ENCODE measurements around the gene RAX2. TPM values are rescaled to one million over a fixed set of nuclear protein-coding genes. Genes with fewer than 3 reads are reported as not detected.

Gene RAX2
- total RNA-seq, 2 experiments from 2014 or later, result not detected

DNA sequence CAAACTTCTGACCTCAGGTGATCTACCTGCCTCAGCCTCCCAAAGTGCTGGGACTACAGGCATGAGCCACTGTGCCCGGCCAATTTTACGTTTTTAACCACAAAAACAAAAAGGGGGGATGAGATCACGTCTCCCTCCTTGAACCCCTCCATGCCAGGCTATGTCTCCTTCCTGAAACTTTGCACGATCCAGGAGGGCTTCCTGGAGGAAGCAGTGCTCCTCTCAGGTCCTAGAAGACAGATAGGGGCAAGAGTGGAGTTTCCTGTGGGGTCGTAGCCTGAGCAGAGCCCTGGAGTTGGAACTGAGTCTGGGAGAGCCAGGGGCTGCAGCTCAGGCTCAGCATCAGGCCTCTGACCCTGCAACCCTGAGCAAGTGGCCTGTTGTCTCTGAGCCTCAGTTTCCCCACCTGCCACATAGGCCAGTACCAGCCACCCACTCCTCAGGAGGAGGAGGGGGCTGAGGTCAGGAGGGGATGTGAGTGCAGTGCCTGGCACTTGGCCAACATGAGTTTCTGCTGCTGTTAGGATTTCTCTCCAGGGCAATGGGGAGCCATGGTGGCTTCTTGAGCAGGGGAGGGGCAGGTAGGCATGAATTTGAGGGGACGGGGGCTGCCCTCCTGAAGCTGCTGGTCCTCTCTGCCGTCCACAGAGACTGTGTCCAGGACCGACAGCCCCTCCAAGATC is 26.5 kb downstream of the RAX2 start:
- ChIA-PET POLR2A (no interaction called here), CTCF (no interaction called here)

DNA sequence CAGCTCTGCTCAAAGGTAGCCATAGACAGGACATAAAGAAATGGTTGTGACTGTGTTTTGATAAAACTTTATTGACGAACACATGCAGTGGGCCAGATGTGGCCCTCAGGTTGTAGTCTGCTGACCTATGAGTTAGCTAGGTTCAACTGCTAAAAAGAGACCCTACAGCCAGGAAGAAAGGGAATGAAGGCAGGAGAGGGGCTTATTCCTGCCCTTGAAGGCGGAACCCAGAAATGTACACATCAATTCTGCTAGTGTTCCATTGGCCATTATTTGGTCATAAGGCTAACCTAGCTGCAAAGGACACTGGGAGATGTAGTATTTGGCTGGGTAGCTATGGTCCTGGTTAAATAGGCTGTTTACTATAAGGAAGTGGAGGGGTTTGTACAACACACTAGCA is 28.5 kb downstream of the RAX2 start:
- CTCF ChIA-PET, result no interaction called here
- POLR2A ChIA-PET, result interaction anchor here (0.6 kb wide), 1 partner anchor 190 kb away, joined by 3 read pairs; no protein-coding TSS in a partner anchor

DNA sequence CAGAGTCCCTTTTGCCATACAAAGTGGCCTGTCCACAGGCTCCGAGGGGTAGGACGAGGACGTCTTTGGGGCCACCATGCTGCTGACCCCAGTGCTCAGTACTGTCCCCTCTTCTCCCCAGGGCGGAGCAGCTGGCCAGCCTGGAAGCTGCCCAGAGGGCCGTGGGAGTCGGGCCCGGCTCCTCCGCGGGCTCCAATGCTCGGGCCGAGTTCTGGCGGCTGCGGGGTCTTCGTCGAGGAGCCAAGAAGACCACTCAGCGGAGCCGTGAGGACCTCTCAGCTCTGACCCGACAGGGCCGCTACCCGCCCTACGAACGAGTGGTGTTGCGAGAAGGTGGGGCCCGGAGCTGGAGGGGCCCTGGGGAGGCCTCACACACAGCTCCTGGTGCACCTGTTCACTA is 31.6 kb downstream of the RAX2 start:
- CTCF ChIA-PET, result interaction anchor here (1.2 to 1.5 kb wide), 2 partner anchors 8 to 9 kb away, joined by 3 read pairs; no protein-coding TSS in a partner anchor
- POLR2A ChIA-PET, result no interaction called here

DNA sequence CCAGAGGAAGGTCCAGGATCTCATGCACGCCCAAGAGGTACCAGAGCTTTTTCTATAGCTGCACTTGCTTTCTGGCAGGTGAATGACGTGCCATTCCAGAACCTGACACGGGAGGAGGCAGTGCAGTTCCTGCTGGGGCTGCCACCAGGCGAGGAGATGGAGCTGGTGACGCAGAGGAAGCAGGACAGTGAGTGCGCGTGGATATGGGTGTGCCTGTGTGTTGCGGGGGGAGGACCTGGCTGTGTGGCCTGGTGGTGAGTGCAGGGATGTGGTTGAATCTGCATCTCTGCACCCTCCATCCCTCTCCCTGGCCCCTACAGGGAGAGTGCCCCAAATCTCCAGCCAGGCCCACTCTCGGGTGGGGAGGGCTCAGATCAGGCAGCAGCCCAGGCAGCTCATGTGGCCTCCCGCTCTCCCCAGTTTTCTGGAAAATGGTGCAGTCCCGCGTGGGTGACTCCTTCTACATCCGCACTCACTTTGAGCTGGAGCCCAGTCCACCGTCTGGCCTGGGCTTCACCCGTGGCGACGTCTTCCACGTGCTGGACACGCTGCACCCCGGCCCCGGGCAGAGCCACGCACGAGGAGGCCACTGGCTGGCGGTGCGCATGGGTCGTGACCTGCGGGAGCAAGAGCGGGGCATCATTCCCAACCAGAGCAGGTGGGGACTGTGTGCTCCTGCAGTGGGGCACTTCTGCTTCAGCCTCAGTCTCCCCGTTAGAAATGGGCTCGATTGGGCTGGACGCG is 33.4 kb downstream of the RAX2 start:
- ChIA-PET POLR2A (no interaction called here), CTCF (interaction anchor here (1.2 to 1.4 kb wide), 2 partner anchors 83 to 194 kb away, joined by 3 to 4 read pairs; no protein-coding TSS in a partner anchor)

DNA sequence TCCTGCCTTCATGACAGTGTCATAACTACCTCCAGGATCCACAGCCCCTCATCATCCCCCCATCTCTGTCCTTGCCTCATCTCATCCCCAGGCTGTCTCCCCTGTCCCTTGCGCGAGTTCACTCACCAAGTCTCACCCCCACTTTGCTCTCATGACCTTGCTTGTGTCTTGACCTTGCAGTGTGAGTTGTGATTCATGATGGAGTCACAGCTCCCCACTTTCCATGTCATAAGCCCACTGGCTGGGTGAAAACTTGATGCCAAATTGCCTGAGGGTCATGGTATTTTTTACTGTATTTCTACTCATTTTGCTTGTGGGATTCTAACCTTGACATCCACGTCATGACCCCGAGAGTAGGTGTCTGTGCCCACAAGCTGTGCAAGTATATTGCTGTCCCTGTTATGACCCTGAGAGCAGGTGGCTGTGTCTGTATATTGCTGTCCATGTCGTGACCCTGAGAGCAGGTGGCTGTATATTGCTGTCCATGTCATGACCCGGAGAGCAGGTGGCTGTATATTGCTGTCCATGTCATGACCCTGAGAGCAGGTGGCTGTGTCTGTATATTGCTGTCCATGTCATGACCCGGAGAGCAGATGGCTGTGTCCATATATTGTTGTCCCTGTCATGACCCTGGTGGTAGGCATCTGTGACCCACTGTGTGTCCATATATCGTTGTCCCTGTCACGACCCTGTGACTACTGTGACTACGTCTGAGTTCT is 34.4 kb downstream of the RAX2 start:
- ChIA-PET CTCF (interaction anchor here (1.2 to 1.4 kb wide), 2 partner anchors 84 to 193 kb away, joined by 3 to 4 read pairs; no protein-coding TSS in a partner anchor), POLR2A (no interaction called here)

DNA sequence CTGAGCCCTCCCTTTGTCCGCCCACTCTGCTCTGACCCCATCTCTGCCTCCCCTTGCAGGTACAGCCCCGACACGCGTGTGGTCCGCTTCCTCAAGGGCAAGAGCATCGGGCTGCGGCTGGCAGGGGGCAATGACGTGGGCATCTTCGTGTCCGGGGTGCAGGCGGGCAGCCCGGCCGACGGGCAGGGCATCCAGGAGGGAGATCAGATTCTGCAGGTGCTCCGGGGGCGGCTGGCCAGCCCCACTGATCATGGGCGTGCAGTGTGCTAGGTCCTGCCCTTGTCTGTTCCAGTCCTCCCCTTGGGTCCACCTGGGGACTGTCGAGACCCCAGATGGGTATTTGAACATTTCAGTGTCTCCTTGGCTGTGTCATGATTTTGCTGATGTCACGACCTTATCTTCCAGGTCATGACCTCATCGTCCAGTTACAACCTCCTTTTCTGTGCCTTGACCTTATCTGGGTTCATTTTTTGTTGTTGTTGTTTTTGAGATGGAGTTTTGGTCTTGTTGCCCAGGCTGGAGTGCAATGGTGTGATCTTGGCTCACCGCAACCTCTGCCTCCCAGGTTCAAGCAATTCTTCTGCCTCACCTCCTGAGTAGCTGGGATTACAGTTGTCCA is 35.8 kb downstream of the RAX2 start:
- ChIA-PET CTCF (no interaction called here), POLR2A (no interaction called here)

DNA sequence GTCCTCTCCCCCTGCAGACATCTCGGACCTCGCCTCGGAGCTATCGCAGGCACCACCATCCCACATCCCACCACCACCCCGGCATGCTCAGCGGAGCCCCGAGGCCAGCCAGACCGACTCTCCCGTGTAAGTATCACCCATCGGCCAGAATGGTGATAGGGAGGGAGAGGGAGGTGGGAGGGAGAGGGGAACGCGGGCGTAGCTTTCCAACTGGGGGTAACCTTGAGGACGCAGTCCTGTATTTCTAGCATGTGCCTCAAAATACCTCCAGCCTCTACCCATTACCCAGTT is 37.8 kb downstream of the RAX2 start:
- ChIA-PET CTCF (no interaction called here), POLR2A (no interaction called here)

DNA sequence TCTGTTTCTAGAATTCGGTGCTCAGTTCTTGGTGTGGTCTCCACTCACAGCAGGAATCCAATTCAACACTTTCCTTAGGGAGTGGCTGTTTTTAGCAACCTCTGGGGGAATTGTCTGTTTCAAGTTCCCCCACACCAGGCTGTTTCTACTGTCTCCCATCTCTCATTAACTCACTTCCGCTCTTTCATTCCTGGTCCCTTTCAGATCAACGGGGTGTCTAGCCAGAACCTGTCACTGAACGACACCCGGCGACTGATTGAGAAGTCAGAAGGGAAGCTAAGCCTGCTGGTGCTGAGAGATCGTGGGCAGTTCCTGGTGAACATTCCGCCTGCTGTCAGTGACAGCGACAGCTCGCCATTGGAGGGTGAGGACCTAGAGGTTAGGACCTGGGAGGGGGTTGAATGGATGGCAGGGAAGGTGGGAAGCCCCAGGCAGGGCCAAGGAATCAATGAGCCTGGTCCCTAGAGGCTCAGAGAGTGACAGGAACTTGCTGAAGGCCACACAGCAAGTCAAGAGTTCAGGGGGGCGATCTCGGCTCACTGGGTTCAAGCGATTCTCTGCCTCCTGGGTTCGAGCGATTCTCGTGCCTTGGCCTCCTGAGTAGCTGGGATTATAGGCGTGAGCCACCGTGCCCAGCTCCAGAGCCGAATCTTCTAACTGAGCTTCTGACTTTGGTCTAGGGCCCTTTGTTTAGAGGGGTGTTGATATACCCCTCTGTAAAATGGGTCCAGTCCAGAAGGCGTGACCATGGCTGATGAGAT is 38.3 kb downstream of the RAX2 start:
- POLR2A ChIA-PET, result no interaction called here
- CTCF ChIA-PET, result no interaction called here

DNA sequence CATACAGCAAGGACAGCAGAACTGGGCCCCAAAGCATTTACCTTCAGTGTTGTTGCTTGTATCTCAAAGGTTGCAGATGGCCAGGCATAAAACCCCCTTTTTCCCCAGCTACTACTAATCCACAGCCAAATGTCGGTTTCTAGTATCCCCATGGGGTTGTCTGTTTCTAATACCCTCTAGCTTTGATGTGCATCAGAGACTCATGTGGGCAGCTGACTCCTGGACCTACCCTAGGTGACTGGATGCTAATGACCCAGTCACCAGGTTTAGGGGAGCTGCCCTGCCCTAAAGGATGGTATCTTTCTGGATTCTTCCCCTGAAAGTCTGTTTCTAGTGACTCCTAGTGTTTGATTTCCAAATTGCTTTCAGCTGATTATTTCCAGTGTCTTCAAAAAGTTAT is 39.9 kb downstream of the RAX2 start:
- ChIA-PET CTCF (interaction anchor here (1.0 kb wide), 1 partner anchor 8 kb away, joined by 3 read pairs; no protein-coding TSS in a partner anchor), POLR2A (no interaction called here)

DNA sequence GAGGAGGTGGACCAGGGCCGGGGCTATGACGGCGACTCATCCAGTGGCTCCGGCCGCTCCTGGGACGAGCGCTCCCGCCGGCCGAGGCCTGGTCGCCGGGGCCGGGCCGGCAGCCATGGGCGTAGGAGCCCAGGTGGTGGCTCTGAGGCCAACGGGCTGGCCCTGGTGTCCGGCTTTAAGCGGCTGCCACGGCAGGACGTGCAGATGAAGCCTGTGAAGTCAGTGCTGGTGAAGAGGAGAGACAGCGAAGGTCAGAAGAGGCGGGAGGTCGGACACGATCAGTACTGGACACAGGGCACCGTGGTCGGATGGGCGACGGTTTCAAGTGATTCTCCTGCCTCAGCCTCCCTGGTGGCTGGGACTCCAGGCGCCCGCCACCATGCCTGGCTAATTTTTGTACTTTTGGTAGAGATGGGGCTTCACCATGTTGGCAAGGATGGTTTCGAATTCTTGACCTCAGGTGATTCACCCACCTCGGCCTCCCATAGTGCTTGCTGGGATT is 41.5 kb downstream of the RAX2 start:
- ChIA-PET POLR2A (no interaction called here), CTCF (no interaction called here)

DNA sequence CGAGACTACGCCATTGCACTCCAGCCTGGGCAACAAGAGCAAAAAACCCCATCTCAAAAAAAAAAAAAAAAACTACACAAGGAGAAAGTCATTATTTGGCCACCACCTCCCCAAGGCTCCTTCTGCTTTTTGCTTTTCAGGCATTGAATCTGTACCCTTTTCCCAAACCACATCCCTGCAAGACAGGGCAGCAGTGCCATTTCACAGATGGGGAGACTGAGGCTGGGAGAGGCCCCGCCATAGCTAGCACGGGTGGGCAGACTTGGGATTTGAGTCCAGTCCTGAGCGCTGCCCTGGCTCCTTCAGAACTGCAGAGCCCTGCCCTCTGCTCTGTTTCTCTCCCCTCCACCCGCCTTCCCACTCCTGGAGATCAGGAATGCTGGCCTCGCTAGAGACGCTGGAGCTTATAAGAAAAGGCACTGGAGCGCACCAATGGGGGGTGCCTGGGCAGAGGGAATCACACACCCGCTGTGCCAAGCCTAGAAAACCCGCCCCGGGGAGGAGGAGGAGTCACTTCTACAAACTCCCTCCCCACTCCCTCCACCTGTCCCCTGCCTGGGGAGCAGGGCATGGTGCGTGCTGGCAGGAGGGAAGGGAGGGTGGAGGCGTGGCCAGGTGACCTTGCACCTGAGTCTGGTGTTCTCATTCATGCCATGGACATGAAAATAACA is 46.3 kb downstream of the RAX2 start:
- POLR2A ChIA-PET, result no interaction called here

DNA sequence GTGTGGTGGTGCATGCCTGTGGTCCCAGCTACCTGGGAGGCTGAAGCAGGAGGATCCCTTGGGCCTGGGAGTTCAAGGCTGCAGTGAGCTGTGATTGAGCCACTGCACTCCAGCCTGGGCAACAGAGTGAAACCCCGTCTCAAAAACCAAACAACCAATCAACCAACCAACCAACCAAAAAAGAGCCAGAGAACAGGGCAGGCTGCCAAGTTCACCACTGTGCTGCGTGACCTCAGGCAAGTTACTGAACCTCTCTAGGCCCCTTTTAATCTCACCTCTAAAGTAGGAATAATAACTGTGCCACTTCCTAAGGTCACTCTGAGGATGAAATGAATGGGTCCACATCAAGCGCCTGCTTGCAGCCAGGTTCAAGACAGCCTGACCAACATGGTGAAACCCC is 46.9 kb downstream of the RAX2 start:
- CTCF ChIA-PET, result interaction anchor here (1.1 kb wide), 1 partner anchor 22 kb away, joined by 3 read pairs; no protein-coding TSS in a partner anchor
- POLR2A ChIA-PET, result no interaction called here

More for the DNA sequence above, 46.3 kb downstream of the RAX2 start:
- CTCF ChIA-PET, result interaction anchor here (1.1 kb wide), 1 partner anchor 23 kb away, joined by 3 read pairs; no protein-coding TSS in a partner anchor

DNA sequence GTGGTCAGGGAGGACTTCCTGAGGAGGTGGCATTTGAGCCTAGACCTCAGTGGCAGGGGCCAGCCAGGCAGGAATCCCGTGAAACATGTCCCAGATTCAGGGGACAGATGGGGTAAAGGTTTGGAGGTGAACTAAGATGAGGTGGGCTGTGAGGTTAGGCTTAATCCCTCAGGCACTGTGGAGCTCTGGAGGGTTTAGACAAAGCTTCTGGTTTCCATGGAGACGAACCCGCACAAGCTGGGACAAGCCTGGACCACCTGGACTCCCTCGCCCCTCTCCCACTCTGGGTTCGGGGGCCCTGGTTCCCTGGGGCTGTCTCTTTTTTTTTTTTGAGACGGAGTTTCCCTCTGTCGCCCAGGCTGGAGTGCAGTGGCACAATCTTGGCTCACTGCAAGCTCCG is 48.1 kb downstream of the RAX2 start:
- ChIA-PET POLR2A (no interaction called here), CTCF (no interaction called here)

DNA sequence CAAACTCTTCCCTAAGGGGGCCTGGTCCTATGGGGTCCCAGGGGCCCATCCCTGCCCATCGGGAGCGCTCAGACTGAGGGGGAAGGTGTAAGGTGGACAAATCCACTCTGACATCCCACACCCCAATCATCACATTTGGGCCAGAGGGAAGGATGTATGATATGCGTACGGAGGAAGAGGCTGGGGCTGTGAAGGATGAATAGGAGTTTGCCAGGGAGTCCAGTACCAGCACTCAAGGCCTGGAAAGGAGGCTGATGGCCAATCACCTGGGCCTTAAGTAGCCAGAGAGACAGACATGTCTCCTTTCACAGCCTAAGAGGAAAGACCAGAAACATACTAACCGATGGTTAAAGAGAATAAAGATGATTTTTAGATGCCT is 48.9 kb downstream of the RAX2 start:
- POLR2A ChIA-PET, result no interaction called here

DNA sequence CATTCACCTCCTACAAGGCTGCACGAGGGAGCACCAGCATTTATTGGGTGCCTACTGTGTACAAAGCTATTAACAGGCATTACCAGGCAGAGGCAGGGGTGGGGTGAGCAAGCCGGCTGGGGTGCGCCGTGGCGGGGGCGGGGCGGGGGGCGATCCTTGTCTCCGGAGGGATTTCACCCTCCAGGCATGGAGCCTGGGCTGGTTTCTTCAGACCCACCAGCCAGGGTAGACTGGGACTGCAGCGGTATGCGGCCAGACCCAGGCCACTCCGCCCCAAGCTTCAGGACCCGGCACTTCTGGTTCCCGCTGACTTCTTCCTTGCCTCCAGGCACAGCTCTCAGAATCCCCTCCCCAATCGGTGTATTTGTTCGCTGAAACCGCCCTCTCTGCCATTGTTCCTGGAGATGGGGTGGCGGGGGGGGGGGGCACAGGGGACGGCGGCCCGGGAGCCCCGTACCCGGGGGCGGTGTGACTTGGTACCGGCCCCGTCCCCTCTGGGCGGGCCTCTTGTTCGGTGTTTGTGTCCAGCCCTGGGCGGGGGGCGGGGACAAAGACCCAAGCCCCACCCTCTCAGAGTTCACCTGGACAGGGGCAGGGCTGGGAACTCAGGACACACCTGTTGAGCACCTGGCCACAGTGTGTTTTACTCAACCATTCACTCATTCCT is 49.5 kb downstream of the RAX2 start:
- POLR2A ChIA-PET, result no interaction called here
- CTCF ChIA-PET, result no interaction called here

More for the DNA sequence above, 48.9 kb downstream of the RAX2 start:
- CTCF ChIA-PET, result no interaction called here

DNA sequence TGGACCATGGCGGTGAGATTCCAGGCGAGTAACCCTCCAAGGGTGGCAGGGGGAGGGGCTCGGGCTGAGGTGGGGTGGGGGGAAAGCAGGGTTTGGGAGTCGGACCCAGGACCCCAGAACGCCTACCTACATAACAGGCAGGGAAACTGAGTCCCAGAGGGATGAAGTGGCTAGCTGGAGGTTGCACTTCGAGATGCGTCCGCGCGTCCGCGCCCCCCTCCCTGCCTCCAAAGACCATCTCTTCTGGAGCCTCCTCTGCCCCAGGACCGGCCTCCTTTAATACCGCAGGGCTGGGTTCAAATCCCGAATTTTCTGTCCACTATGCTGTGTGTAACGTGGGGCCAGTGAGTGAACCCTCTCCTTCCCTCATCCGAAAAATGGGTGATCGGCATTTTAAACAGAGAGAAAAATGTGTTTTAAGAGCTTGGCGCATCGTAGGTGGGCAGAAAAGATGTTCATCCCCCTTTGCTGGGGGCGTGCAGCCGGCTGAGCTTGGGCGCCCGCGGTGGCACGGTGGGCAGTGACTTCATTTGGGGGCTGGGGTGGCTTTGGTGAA is 50.1 kb downstream of the RAX2 start:
- CTCF ChIA-PET, result interaction anchor here (2.1 kb wide), 1 partner anchor 100 kb away, joined by 6 read pairs; no protein-coding TSS in a partner anchor

DNA sequence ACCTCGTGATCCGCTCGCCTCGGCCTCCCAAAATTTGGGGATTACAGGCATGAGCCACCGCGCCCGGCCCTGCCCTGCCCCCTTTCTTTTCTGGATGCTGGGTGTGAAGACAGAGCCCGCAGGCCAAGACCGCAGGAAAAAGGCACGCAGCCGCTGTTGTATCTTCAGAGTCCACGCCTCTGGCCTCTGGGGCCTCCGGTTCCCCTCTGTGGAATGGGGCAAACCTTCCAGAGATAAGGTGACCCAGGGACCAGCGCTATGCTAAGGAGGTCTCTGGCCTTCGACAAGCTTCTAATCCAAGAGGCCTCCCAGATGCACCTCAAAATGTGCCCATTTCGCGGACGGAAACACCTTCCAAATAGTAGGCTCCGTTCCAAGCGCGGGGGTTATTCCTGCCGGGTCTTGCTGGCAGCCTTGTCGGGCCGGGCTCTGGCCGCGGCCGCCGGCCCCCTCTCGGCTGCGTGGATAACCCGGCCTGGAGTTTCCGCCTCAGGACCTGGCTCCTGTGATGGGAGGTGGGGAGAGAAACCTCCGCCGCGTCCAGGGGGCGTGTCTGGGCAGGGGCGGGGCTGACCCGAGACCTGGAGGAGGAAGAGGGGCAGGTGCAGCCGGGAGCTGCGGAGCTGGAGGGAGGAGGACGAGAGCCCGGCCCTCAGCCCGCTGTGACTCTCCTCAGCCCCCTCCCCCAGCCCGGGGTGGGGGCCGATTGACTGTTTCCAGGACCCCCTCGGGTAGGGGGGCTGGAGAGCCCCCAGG is 50.7 kb downstream of the RAX2 start:
- CTCF ChIA-PET, result interaction anchor here (0.7 to 2.1 kb wide), 4 partner anchors 101 to 260 kb away, joined by 3 to 6 read pairs (median 3); no protein-coding TSS in a partner anchor

More for the DNA sequence above, 50.1 kb downstream of the RAX2 start:
- POLR2A ChIA-PET, result interaction anchor here (0.6 kb wide), 2 partner anchors 65 to 1571 kb away, joined by 4 to 6 read pairs; no protein-coding TSS in a partner anchor

More for the DNA sequence above, 50.7 kb downstream of the RAX2 start:
- POLR2A ChIA-PET, result interaction anchor here (0.6 kb wide), 3 partner anchors 66 to 1570 kb away, joined by 4 to 12 read pairs (median 6); no protein-coding TSS in a partner anchor
